Common myeloid progenitor, CD34-positive (primary cell): ENCODE results near the gene COG1.
A peak's percentile ranks its signal among the peaks of the same experiment; 100 is the strongest.

Experiments
- CTCF ChIA-PET: fragments of 350-600 bp; sonication (Branson Sonifier 250); formaldehyde crosslinking; loops from one replicate; lab custom pipeline; 2021; ENCODE audit warnings: antibody characterized with exemption; lab: Charles Lee
- POLR2A ChIA-PET: fragments of 350-600 bp; sonication (Branson Sonifier 250); formaldehyde crosslinking; loops from one replicate; lab custom pipeline; 2021; ENCODE audit warnings: antibody characterized with exemption; lab: Charles Lee
- DNase-seq, 3 donors: peaks; one replicate each; pipeline versions ENCODE4 v3.0.0 to v3.0.0-alpha.2; 2013
- H3K27ac ChIP-seq, 2 experiments: 1 replicate in 1 of 2; 2 replicates in 1 of 2; pipeline ENCODE4 v1.7.0; 2013; ENCODE audit warnings: inconsistent platforms in 2 of 2, low read length in 2 of 2, mild to moderate bottlenecking in 2 of 2, low read depth in 1 of 2, moderate library complexity in 1 of 2; ENCODE audit not compliant: severe bottlenecking in 2 of 2, insufficient read depth in 1 of 2, poor library complexity in 1 of 2
- H3K27me3 ChIP-seq, 5 experiments: replicated peaks in 2 of 5; 1 replicate in 3 of 5; 2 replicates in 2 of 5; pipeline versions ENCODE4 v1.6.1 to v1.7.0; 2013; ENCODE audit warnings: low read length in 4 of 5, mild to moderate bottlenecking in 2 of 5, moderate library complexity in 2 of 5, inconsistent platforms in 1 of 5; ENCODE audit not compliant: insufficient read depth in 5 of 5, control insufficient read depth in 4 of 5
- H3K36me3 ChIP-seq, 4 experiments: 1 replicate in 2 of 4; 2 replicates in 2 of 4; pipeline versions ENCODE4 v1.6.1 to v1.7.0; 2013; ENCODE audit warnings: low read length in 3 of 4, control low read depth in 1 of 4, mild to moderate bottlenecking in 1 of 4; ENCODE audit not compliant: control insufficient read depth in 4 of 4, insufficient read depth in 4 of 4
- H3K4me1 ChIP-seq, 4 experiments: 1 replicate in 3 of 4; 2 replicates in 1 of 4; pipeline versions ENCODE4 v1.6.1 to v1.7.1; 2013; ENCODE audit warnings: low read length in 3 of 4, mild to moderate bottlenecking in 3 of 4, control low read depth in 1 of 4, inconsistent platforms in 1 of 4, moderate library complexity in 1 of 4; ENCODE audit not compliant: control insufficient read depth in 4 of 4, insufficient read depth in 4 of 4; ENCODE audit errors: control extremely low read depth in 1 of 4
- H3K4me3 ChIP-seq, 7 experiments: 1 replicate in 4 of 7; 2 replicates in 3 of 7; pipeline versions ENCODE4 v1.5.1 to v1.7.0; 2013; ENCODE audit warnings: mild to moderate bottlenecking in 7 of 7, low read length in 6 of 7, moderate library complexity in 6 of 7, inconsistent platforms in 2 of 7, low read depth in 2 of 7, control low read depth in 1 of 7; ENCODE audit not compliant: insufficient read depth in 4 of 7, control insufficient read depth in 1 of 7; ENCODE audit errors: extremely low read depth in 1 of 7
- H3K9me3 ChIP-seq, 5 experiments: 1 replicate in 4 of 5; 2 replicates in 1 of 5; pipeline versions ENCODE4 v1.6.1 to v1.7.1; 2013; ENCODE audit warnings: low read length in 4 of 5, mild to moderate bottlenecking in 2 of 5, inconsistent platforms in 1 of 5, low read depth in 1 of 5, moderate library complexity in 1 of 5; ENCODE audit not compliant: control insufficient read depth in 4 of 5, insufficient read depth in 2 of 5; ENCODE audit errors: control extremely low read depth in 1 of 5
- WGBS: methylation state at CpG from one replicate; pipeline ENCODE4 v1.1.5; 2013; ENCODE audit not compliant: insufficient coverage; 5-methylcytosine and 5-hydroxymethylcytosine counted together

Gene COG1

GRCh38 chr17:73208139-73208827 is 15.4 kb downstream of the COG1 start:
- ChIA-PET CTCF (interaction anchor here (1.0 to 2.6 kb wide), 5 partner anchors 9 to 481 kb away, joined by 4 to 10 read pairs (median 7); no protein-coding TSS in a partner anchor), POLR2A (no interaction called here)

GRCh38 chr17:73209436-73209835 is 16.6 kb downstream of the COG1 start:
- Histone ChIP-seq H3K27ac (no peak overlapping the region), H3K4me1 (peaks cover 0 to 7% (median 3%) of the 10 kb centered on the region in 4 experiments), H3K4me3 (no peak overlapping the region), H3K27me3 (no peaks in the 10 kb centered on the region), H3K9me3 (no peaks in the 10 kb centered on the region), H3K36me3 (peaks cover 39 to 48% (median 43%) of the 10 kb centered on the region in 4 experiments)
- DNase-seq: no peak
- ChIA-PET CTCF (interaction anchor here (0.7 to 1.0 kb wide), 3 partner anchors 13 to 153 kb away, joined by 3 to 4 read pairs (median 3); partner anchors contain the start of gene COG1), POLR2A (no interaction called here)
- 96% methylated on average over 13 of the region's 13 CpGs for WGBS

More at GRCh38 chr17:73208139-73208827, 15.4 kb downstream of the COG1 start:
- no peaks in the 10 kb centered on the region for H3K27me3 ChIP-seq
- no peak overlapping the region for H3K4me3 ChIP-seq
- WGBS: 96% methylated on average over 15 of the region's 16 CpGs
- no peak for DNase-seq
- peaks cover 6 to 18% (median 14%) of the 10 kb centered on the region in 4 experiments for H3K4me1 ChIP-seq
- H3K9me3 ChIP-seq: no peaks in the 10 kb centered on the region
- H3K36me3 ChIP-seq: peaks cover 39 to 54% (median 43%) of the 10 kb centered on the region in 4 experiments
- H3K27ac ChIP-seq: no peak overlapping the region

- Histone ChIP-seq H3K4me3 (no peak overlapping the region), H3K27ac (no peak overlapping the region), H3K4me1 (peaks cover 0 to 3% (median 0%) of the 10 kb centered on the region in 4 experiments), H3K9me3 (no peaks in the 10 kb centered on the region), H3K36me3 (peaks cover 38 to 47% (median 43%) of the 10 kb centered on the region in 4 experiments), H3K27me3 (no peaks in the 10 kb centered on the region)
- ChIA-PET CTCF (interaction anchor here (0.6 to 2.5 kb wide), 5 partner anchors 14 to 43 kb away, joined by 3 to 7 read pairs (median 3); partner anchors contain the start of gene COG1), POLR2A (no interaction called here)
- WGBS: 84% methylated on average over 5 of the region's 8 CpGs
- DNase-seq: peak; percentile 39 to 69 (median 65)
These were observed 17.3 kb downstream of the COG1 start for GRCh38 chr17:73210002-73210678.

GRCh38 chr17:73211745-73212144 is 18.9 kb downstream of the COG1 start:
- Histone ChIP-seq H3K4me3 (no peak overlapping the region), H3K27me3 (no peaks in the 10 kb centered on the region), H3K36me3 (peaks cover 32 to 43% (median 35%) of the 10 kb centered on the region in 4 experiments), H3K9me3 (no peaks in the 10 kb centered on the region), H3K27ac (no peak overlapping the region), H3K4me1 (peaks cover 0 to 3% (median 0%) of the 10 kb centered on the region in 4 experiments)
- CTCF ChIA-PET: interaction anchor here (1.4 to 2.5 kb wide), 2 partner anchors 10 to 20 kb away, joined by 3 to 7 read pairs; a partner anchor contains a TSS
- 23% methylated on average over 5 of the region's 13 CpGs for WGBS
- peak in 2 of 3 donors; percentile 66 for DNase-seq
- POLR2A ChIA-PET: interaction anchor here (0.6 kb wide), 1 partner anchor 11 kb away, joined by 6 read pairs; no protein-coding TSS in a partner anchor

GRCh38 chr17:73214008-73214407 is 21.2 kb downstream of the COG1 start:
- H3K27me3 ChIP-seq: no peaks in the 10 kb centered on the region
- no peak for DNase-seq
- ChIA-PET CTCF (interaction anchor here (2.7 kb wide), 1 partner anchor 13 kb away, joined by 14 read pairs; no protein-coding TSS in a partner anchor), POLR2A (no interaction called here)
- H3K9me3 ChIP-seq: no peaks in the 10 kb centered on the region
- peaks cover 15 to 22% (median 18%) of the 10 kb centered on the region in 4 experiments for H3K36me3 ChIP-seq
- H3K4me1 ChIP-seq: peaks cover 0 to 3% (median 0%) of the 10 kb centered on the region in 4 experiments
- no peak overlapping the region for H3K4me3 ChIP-seq
- H3K27ac ChIP-seq: no peak overlapping the region

GRCh38 chr17:73214851-73215250 is 22.0 kb downstream of the COG1 start:
- Histone ChIP-seq H3K36me3 (peaks cover 7 to 16% (median 13%) of the 10 kb centered on the region in 4 experiments), H3K27ac (no peak overlapping the region), H3K4me1 (peaks cover 0 to 3% (median 0%) of the 10 kb centered on the region in 4 experiments), H3K27me3 (no peaks in the 10 kb centered on the region), H3K4me3 (no peak overlapping the region), H3K9me3 (no peaks in the 10 kb centered on the region)
- POLR2A ChIA-PET: no interaction called here
- WGBS: 87% methylated on average over 2 of the region's 4 CpGs
- CTCF ChIA-PET: interaction anchor here (1.4 to 2.7 kb wide), 2 partner anchors 13 to 18 kb away, joined by 3 to 14 read pairs; no protein-coding TSS in a partner anchor
- DNase-seq: no peak
